Esophagus muscularis mucosa (tissue), 4 donors: ENCODE measurements around the gene GRAMD4. TPM values are rescaled to one million over a fixed set of nuclear protein-coding genes. Genes with fewer than 3 reads are reported as not detected.

Experiments
- DNase-seq: peaks from one replicate; pipeline ENCODE4 v3.0.0-alpha.2; 2017; ENCODE audit errors: extremely low spot score
- H3K27ac ChIP-seq, 4 donors: fragments of 200-600 bp; sonication (generic); replicated peaks in 1 of 4; 1 replicate in 3 of 4; 2 replicates in 1 of 4; pipeline ENCODE4 v1.5.1; 2016 to 2019; ENCODE audit warnings: mild to moderate bottlenecking in 1 of 4
- H3K27me3 ChIP-seq, 4 donors: fragments of 200-600 bp; sonication (generic); one replicate each; pipeline versions ENCODE4 v1.5.1 to v1.6.0; 2016 to 2019
- H3K36me3 ChIP-seq, 4 donors: fragments of 200-600 bp; sonication (generic); one replicate each; pipeline ENCODE4 v1.5.1; 2016 to 2019
- H3K4me1 ChIP-seq, 4 donors: fragments of 200-600 bp; sonication (generic); one replicate each; pipeline ENCODE4 v1.5.1; 2016 to 2019
- H3K4me3 ChIP-seq, 4 donors: fragments of 200-600 bp; sonication (generic); 1 replicate in 2 of 4; 2 replicates in 2 of 4; pipeline ENCODE4 v1.5.1; 2016 to 2019; ENCODE audit warnings: mild to moderate bottlenecking in 4 of 4, moderate library complexity in 1 of 4
- H3K9me3 ChIP-seq, 4 donors: fragments of 200-600 bp; sonication (generic); 1 replicate in 3 of 4; 2 replicates in 1 of 4; pipeline ENCODE4 v1.5.1; 2016 to 2019
- EP300 ChIP-seq: sonication (generic); formaldehyde crosslinking; IDR thresholded peaks from one replicate; pipeline ENCODE4 v1.6.1; 2017; ENCODE audit warnings: antibody characterized with exemption
- POLR2A ChIP-seq: fragments of 450-650 bp; IDR thresholded peaks from one replicate; pipeline ENCODE4 v1.6.1; 2017; ENCODE audit warnings: antibody characterized with exemption, moderate library complexity, mild to moderate bottlenecking, low read depth
- POLR2AphosphoS5 ChIP-seq, 2 donors: sonication (generic); formaldehyde crosslinking; IDR thresholded peaks; one replicate each; pipeline ENCODE4 v1.6.1; 2017; ENCODE audit warnings: antibody characterized with exemption in 2 of 2
- WGBS: methylation state at CpG from one replicate; pipeline ENCODE4 v1.1.5; 2018; 5-methylcytosine and 5-hydroxymethylcytosine counted together
- intact Hi-C: fragments of 100-400 bp; cut with DNase I; formaldehyde crosslinking; loops from one replicate; pipeline ENCODE4 v1.15.1; 2023
- total RNA-seq, 4 donors: library from RNA; depleted of rRNA; stranded (reverse); fragments of >200 nt; gene quantifications; one replicate each; pipeline versions ENCODE4 v1.1.0 to v1.2.1, GENCODE V29; 2016
- TF ChIP-seq, protein P1 (sequence below), 3 experiments: fragments of 200-600 bp in 2 of 3; fragments of 450-650 bp in 1 of 3; sonication (generic) in 2 of 3; IDR thresholded peaks; one replicate each; pipeline ENCODE4 v1.5.1; 2017 to 2019; ENCODE audit warnings: antibody characterized with exemption in 3 of 3, mild to moderate bottlenecking in 2 of 3, moderate library complexity in 1 of 3

GRAMD4 gene
- total RNA-seq, 4 donors from 2014 or later: 20.0 to 126 (median 63.8) TPM

GRCh38 chr22:46712288-46712687 is 92.1 kb downstream of the GRAMD4 start:
- intact Hi-C loops: no loop called here
- 94% methylated on average over 8 of the region's 8 CpGs for WGBS
- TF ChIP-seq, protein P1, sequence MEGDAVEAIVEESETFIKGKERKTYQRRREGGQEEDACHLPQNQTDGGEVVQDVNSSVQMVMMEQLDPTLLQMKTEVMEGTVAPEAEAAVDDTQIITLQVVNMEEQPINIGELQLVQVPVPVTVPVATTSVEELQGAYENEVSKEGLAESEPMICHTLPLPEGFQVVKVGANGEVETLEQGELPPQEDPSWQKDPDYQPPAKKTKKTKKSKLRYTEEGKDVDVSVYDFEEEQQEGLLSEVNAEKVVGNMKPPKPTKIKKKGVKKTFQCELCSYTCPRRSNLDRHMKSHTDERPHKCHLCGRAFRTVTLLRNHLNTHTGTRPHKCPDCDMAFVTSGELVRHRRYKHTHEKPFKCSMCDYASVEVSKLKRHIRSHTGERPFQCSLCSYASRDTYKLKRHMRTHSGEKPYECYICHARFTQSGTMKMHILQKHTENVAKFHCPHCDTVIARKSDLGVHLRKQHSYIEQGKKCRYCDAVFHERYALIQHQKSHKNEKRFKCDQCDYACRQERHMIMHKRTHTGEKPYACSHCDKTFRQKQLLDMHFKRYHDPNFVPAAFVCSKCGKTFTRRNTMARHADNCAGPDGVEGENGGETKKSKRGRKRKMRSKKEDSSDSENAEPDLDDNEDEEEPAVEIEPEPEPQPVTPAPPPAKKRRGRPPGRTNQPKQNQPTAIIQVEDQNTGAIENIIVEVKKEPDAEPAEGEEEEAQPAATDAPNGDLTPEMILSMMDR (IDR thresholded peaks at IDR 0.05): no peak
- TF ChIP-seq POLR2AphosphoS5 (IDR thresholded peaks at IDR 0.05) (no peak), POLR2A (no peak)
- H3K27me3 ChIP-seq: no peaks in the 10 kb centered on the region
- peaks cover 42 to 75% (median 64%) of the 10 kb centered on the region in 4 donors for H3K36me3 ChIP-seq
- no peak for DNase-seq
- no peak overlapping the region for H3K27ac ChIP-seq
- peaks cover 10 to 14% (median 11%) of the 10 kb centered on the region in 4 donors for H3K4me1 ChIP-seq
- H3K9me3 ChIP-seq: no peaks in the 10 kb centered on the region
- no peak overlapping the region for H3K4me3 ChIP-seq

DNA sequence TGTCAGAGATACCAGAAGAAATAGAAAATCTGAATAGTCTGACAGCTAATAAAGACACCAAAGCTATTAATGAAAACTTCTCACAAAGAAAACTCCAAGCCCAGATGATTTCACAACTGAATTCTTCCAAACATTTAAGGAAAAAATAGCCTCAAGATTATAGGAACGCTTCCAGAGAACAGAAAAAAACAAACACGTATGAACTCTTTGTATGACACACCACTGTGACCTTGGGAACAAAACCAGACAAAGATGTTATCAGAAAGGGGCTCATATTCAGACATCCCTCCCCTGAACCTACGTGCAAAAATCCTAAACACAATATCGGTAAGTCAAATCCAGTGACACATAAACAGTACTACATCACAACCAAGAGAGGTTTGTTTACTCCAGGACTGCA is 94.4 kb downstream of the GRAMD4 start:
- intact Hi-C loops: no loop called here
- no peaks in the 10 kb centered on the region for H3K9me3 ChIP-seq
- peaks cover 10 to 14% (median 11%) of the 10 kb centered on the region in 4 donors for H3K4me1 ChIP-seq
- peak overlapping the region in 1 of 4 donors; percentile 7 for H3K27ac ChIP-seq
- TF ChIP-seq POLR2AphosphoS5 (IDR thresholded peaks at IDR 0.05): no peak
- TF ChIP-seq, protein P1 (IDR thresholded peaks at IDR 0.05): no peak
- no peak for TF ChIP-seq EP300
- H3K27me3 ChIP-seq: no peaks in the 10 kb centered on the region
- no peak for DNase-seq
- no peak overlapping the region for H3K4me3 ChIP-seq
- 56% methylated on average over 4 of the region's 4 CpGs for WGBS
- H3K36me3 ChIP-seq: peaks cover 34 to 75% (median 64%) of the 10 kb centered on the region in 4 donors

DNA sequence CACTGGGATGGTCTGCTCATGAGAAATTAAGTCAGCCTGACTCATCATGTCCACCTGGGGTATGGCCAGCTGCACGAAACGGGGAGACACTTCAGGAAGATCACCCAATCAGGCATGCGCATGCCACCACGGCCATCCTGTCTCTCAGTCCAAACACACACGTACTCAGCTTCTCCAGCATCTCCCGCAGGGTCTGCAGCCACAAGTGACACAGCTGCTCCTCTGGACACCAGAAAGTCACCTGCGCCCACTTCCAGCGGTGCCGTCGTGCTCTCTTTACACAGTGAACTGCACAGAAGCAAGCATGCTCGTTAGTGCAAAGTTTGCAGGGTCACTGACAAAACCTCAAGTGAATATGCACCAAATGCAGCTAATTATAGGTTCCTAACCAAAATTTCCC is 99.7 kb downstream of the GRAMD4 start:
- Histone ChIP-seq H3K27me3 (no peaks in the 10 kb centered on the region), H3K36me3 (peaks cover 20 to 71% (median 60%) of the 10 kb centered on the region in 4 donors)
- WGBS: 89% methylated on average over 8 of the region's 11 CpGs

GRCh38 chr22:46721501-46722085 is 101.4 kb downstream of the GRAMD4 start:
- H3K4me3 ChIP-seq: no peak overlapping the region
- intact Hi-C loops: no loop called here
- WGBS: 89% methylated on average over 16 of the region's 16 CpGs
- H3K9me3 ChIP-seq: no peaks in the 10 kb centered on the region
- DNase-seq: no peak
- TF ChIP-seq, protein P1 (IDR thresholded peaks at IDR 0.05): no peak
- TF ChIP-seq POLR2A (no peak), POLR2AphosphoS5 (IDR thresholded peaks at IDR 0.05) (no peak), EP300 (no peak)
- no peaks in the 10 kb centered on the region for H3K27me3 ChIP-seq
- no peak overlapping the region for H3K27ac ChIP-seq
- peaks cover 0 to 19% (median 8%) of the 10 kb centered on the region in 4 donors for H3K4me1 ChIP-seq
- peaks cover 20 to 73% (median 60%) of the 10 kb centered on the region in 4 donors for H3K36me3 ChIP-seq

More for the DNA sequence above, 99.7 kb downstream of the GRAMD4 start:
- no peak for DNase-seq
- no peaks in the 10 kb centered on the region for H3K9me3 ChIP-seq
- TF ChIP-seq, protein P1 (IDR thresholded peaks at IDR 0.05): no peak
- TF ChIP-seq POLR2A: no peak
- no peak for TF ChIP-seq EP300
- no peak for TF ChIP-seq POLR2AphosphoS5 (IDR thresholded peaks at IDR 0.05)
- H3K4me3 ChIP-seq: no peak overlapping the region
- H3K4me1 ChIP-seq: peaks cover 0 to 3% (median under 1%) of the 10 kb centered on the region in 4 donors
- H3K27ac ChIP-seq: no peak overlapping the region
- intact Hi-C loops: no loop called here

- Histone ChIP-seq H3K36me3 (peaks cover 14 to 63% (median 42%) of the 10 kb centered on the region in 4 donors), H3K9me3 (no peaks in the 10 kb centered on the region), H3K4me3 (no peak overlapping the region), H3K27me3 (no peaks in the 10 kb centered on the region), H3K4me1 (peaks cover 13 to 38% (median 25%) of the 10 kb centered on the region in 4 donors), H3K27ac (no peak overlapping the region)
- intact Hi-C loops: no loop called here
- no peak for DNase-seq
- WGBS: 97% methylated on average over 9 of the region's 9 CpGs
- TF ChIP-seq POLR2AphosphoS5 (IDR thresholded peaks at IDR 0.05): no peak
- TF ChIP-seq, protein P1 (IDR thresholded peaks at IDR 0.05): no peak
- no peak for TF ChIP-seq POLR2A
- no peak for TF ChIP-seq EP300
Observed at GRCh38 chr22:46723882-46724281, 103.7 kb downstream of the GRAMD4 start.
